ENCODE results near the gene CRYBB2.

GRCh38 chr22:25202290-25202921 is 17.0 kb upstream of the CRYBB2 start:
- TF ChIP-seq POLR2A (IDR thresholded peaks at IDR 0.05; ENCODE audit: low read length) (no peak), GATA1 (IDR thresholded peaks at IDR 0.05; ENCODE audit: low read depth, low read length) (no peak)
